DOHH2 (cell line): Measurements from ENCODE around the gene PRCD.

Experiments used
- CTCF ChIP-seq: fragments of 200-600 bp; sonication (generic); IDR thresholded peaks from one replicate; pipeline ENCODE4 v1.5.1; 2014; ENCODE audit warnings: antibody characterized with exemption, mild to moderate bottlenecking, low read depth, low read length; ENCODE audit not compliant: poor library complexity, severe bottlenecking
- EZH2phosphoT487 ChIP-seq: fragments of 200-600 bp; sonication (generic); IDR thresholded peaks from 2 replicates; pipeline ENCODE4 v1.6.1; 2017; ENCODE audit warnings: borderline replicate concordance, mild to moderate bottlenecking, antibody characterized with exemption, low read length, moderate library complexity, mixed read lengths

DNA sequence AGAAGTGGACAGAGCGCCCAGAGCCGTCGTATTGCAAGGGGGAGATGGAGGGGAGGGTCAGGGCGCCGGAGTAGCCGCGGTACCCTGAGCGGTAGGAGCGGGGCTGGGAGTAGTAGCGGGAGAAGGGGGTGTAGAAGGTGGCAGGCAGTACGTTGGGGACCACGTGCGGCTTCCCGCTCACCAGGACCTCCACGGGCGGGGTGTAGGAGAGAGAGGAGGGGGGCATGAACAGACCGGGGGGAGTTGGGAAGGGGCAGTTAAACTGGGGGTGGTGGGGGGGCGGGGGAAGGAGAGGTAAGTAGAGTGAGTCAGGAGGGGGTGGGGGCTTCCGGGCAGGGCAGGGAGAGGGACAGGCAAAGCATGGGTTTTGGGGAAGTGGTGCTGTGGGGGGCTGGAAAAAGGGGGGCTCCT, 29.0 kb downstream of the PRCD start:
- no peak for TF ChIP-seq CTCF
- TF ChIP-seq EZH2phosphoT487, result no peak
